HG03354 (cell line): Measurements from ENCODE around the gene REXO1.

ENCODE experiments used
- ATAC-seq: cut with Tn5 transposase; IDR thresholded peaks from one replicate; pipeline ENCODE4 v1.9.1; 2021; ENCODE audit warnings: mild to moderate bottlenecking; ENCODE audit not compliant: unreplicated experiment, poor library complexity, severe bottlenecking

Gene REXO1

DNA sequence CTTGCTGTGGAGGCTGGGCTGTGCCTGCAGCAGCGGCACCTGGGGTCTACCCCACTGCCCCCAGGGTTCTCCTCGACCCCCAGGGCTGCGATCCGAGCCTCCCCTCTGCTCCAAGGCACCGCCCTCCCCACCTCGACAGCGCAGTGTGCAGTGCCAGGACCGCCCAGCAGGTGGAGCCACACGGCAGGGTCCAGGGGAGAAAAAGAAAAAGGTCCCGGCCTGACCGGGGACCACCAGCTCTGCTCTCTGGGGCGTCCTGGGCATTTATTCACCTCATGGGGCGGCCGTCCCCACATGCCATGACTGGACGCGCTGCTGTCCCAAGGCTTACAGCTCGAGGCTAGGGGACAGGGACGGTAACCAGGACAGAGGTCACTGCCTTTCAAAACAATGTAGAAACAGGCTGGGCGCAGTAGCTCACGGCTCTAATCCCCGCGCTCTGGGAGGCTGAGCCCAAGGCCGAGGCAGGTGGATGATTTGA, 10.6 kb downstream of the REXO1 start:
- no peak for ATAC-seq

DNA sequence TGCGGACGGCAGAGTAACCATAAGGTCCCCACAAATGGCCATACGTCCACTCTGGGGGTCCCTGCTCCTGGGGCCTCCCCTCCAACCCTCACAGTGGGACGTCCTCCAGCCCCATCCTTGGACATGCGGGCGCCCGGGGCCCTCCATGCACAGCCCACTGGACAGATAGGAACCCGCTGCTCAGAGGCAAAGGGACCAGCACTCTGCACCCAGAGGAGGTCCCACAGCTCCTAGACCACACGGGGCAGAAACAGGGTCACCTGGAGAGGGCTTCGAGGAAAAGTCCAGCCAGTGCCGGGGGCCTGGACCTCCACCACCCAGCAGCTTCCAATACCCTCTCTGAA, 11.1 kb downstream of the REXO1 start:
- no peak for ATAC-seq

DNA sequence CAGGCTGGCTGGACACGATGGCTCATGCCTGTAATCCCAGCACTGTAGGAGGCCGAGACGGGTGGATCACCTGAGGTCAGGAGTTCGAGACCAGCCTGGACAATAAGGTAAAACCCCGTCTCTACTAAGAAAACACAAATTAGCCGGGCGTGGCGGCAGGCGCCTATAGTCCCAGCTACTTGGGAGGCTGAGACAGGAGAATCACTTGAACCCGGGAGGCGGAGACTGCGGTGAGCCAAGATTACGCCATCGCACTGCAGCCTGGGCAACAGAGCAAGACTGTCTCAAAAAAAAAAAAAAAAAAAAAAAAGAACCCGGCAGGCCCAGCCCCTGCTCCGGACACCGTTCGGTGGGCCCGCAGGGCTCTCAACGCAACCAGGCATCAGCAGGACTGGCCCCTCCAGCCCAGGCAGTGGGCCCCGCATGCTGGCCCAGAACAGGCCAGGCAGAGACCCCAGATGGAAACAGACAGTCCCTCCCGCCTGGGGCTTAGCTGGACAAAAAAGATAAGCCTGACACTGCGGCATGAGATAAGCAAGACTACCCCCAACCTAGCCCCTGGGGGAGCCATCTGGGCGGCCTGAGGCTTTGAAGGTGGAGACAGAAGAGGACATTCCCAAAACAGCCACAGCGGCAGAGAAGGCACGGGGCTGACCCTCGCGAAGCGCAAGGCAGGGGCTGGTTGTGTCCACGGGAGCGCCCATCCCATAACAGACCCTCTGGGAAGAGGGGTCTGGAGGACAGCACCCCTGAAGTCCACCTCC, 11.6 kb downstream of the REXO1 start:
- ATAC-seq = no peak

DNA sequence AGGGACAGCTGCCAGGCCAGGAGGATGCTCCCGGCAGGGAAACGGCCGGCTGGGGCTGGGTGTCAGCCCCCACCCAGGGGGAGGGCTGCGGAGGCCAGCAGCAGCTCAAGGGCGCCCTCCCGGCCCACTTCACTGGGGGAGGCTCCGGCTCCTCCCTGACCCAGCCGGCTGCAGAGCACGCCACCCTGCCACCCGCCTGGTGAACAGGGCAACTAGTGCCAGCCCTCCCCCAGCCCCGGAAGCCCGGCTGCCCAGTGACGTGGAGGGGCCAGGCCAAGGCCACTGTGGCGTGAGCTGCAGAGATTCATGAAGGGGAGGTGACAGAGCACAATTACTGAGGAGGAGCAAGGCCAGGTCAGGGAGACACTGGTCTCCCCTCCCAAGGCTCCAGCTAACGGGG, 14.7 kb downstream of the REXO1 start:
- ATAC-seq = no peak

DNA sequence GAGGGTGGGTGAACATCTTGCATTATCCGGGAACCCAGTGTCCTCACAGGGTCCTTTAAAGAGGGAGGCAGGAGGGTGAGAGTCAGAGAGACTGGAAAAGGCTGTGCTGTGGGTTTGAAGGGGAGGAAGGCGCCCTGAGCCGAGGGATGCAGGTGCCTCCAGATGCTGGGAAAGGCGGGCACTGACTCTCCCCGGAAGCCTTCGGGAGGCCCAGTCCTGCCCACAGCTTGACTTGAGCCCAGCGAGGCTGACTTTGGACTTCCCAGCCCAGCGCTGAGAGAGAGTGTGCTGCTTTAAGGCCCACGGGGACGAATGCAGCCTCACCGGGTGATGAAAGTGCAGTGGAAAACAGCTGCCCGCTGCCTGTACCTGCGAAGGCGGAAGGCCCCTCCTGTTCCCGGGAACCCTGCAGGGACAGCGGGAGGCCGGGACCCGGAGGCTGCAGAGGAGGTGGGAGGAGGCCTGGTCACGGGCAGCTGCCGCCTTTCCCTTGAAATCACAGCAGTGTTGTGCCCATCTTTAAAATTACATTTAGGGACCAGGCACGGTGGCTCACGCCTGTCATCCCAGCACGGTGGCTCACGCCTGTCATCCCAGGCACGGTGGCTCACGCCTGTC, 16.1 kb downstream of the REXO1 start:
- no peak for ATAC-seq

DNA sequence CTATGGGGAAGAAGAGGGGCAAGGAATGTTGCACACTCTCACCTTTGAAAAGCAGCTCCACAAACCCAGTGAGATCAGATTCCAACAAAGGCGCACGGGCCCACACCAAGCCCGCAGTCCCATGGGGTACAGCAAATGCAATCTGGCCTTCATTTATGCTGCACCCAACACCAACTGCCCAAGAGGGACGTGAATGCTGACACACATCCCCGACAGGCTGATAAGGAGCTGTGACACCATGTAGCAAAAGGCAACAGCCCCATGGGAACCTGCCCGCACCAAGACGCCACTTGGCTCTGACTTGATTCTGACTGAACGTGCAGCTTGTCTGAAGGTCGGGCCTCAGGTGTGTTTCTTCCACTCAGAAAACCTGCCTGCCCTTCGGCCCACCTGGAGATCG, 17.3 kb downstream of the REXO1 start:
- ATAC-seq = no peak

DNA sequence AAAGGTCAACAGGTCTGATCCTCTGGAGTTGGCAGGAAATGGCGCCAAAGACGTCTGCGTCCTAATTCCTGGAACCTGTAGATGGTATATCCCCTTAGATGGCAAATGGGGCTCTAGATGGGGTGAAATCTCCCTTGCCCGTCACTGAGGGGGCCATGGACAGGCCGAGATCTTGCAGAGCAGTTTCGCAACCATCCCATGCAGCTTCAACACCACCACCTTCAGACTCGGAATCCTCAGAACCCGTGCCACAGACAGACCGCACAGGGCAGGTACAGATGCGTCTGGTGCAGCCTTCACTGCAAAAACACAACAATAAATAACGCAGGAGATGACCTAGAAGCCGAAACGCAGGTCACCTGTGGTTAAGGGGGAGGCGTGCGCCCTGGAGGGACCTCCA, 17.7 kb downstream of the REXO1 start:
- no peak for ATAC-seq

DNA sequence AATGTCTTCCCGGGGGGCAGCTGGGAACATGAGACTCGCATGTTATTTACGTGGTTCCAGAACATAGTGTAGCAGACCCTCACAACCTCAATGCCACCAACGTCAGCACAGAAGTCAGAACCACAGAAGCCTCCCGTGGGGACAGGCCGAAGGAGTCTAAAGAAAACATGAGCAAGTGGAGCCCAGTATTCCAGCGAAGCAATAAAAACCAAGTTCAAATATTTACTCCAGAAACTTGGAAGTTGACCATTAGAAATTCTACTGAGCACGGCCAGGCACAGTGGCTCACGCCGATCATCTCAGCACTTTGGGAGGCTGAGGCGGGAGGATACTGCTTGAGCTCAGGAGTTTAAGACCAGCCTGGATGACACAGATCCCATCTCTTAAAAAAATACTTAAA, 18.3 kb downstream of the REXO1 start:
- no peak for ATAC-seq

DNA sequence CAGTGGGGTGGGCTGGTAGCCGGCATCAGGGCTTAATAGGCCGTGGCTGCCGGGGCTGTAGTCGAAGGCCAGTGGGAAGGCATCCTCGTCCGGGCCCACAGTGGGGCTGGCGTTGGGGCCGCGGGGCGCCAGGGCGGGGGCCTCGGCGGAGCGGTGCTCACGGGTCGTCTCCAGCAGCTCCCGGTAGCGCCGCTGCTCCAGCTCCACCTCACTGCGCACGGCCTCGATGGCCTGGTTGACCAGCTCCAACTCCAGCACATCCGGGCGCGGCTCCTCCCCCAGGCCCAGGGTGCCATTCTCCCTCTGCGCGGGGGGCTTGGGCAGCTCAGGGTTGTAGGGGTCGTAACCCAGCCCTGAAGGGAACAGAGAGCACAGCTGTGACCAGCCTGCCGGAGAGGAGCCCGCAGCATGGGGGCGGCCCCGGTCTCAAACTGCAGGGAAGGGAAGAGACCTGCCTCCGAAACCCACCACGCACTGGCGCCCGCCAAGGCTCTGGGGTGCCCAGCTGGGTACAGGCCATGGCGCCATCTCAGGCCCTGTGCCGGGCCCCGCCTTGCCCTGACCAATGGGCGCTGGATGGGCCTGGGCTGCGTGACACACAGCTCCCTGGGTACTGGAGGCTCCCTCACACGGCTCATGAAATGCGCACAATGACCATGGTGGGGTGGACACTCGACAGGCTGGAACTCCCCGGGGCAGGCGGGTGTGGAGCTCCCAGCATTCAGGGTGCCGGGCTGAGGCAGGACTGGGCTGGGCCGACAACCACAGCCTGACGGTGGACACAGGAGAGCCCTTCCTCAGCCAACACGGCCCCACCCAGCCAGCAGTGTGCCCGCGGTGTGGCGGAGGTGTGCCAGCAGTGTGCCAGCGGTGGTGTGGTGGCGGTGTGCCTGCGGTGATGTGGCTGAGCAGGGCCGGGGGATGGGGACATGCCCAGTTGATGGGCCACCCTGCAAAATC, 19.7 kb downstream of the REXO1 start:
- ATAC-seq = no peak

DNA sequence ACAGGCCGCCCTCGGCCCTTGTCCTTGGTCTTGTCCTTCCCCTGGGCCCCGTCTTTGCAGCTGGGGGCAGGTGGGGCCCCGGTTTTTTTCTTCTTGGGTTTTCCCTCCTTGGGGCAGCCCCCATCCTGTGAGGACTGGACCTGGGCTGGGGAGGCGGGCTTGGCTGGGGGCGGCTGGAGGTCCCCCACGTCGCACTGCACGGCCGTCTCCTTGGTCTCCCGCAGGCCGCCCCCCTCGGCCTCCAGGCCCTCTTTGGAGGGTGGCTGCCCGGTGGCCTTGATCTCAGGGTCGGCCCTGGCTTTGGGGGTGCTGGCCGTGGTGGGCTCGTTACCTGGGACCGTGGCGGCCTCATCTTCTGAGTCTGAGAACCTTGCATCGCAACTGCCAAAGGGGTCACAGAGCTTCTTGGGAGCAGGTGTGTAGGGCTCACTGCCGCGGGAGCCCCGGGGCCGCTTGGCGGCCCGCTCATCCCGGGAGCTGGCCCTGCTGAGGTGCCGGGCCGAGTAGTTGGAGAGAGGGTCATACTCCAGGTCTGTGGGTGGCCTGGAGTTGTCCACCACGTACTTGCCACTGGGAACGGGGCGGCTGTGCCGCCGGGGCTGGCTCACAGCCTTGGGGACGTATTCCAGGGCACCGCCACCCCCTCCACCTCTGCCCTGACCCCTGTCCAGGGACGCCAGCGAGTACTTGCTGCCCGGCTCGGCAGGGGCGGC, 20.6 kb downstream of the REXO1 start:
- ATAC-seq = no peak

DNA sequence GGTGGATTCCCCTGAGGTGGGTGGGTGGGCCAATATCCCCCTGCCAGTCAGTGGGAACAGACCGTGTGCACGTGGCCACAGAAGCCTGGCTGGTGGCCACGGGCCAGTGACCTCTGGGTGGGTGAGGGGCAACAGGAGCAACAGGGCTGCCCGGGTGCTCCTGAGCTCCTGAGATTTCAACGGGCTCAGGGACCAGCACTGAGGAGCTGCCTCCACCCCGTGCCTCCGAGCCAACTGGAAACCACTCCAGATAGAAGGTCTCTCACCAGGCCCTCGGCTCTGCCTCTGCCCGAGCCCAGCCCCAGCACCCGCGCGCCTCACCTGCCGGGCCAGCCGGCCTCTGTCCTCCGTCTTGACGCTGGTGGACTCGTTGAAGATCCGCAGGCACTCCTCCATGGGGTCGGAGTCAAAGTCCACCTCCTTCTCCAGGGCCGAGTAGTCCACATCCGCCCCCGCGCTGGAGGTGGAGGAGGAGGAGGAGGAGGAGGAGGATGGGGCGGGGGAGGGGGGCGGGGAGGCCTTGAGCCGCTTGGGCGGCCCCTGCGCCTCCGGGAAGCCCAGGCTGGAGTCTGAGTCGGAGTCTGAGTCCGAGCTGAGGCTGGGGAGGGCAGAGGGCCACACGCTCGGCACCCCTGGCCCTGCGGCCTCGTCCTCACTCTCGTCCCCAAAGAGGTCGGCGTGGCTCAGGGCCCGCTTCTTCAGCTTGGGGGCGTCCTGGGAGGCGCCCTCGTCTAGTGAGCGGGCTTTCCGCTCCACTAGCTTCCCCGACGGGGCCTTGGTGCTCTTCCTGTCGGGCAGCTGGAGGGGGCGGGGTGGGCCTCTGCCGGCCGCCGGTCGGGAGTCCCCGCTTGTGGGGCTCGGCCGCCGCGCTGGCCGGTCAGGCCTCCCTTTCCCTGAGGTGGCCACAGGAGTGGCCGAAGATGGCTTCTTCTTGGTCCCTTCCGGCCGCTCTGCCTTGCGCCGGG, 21.4 kb downstream of the REXO1 start:
- ATAC-seq = no peak

DNA sequence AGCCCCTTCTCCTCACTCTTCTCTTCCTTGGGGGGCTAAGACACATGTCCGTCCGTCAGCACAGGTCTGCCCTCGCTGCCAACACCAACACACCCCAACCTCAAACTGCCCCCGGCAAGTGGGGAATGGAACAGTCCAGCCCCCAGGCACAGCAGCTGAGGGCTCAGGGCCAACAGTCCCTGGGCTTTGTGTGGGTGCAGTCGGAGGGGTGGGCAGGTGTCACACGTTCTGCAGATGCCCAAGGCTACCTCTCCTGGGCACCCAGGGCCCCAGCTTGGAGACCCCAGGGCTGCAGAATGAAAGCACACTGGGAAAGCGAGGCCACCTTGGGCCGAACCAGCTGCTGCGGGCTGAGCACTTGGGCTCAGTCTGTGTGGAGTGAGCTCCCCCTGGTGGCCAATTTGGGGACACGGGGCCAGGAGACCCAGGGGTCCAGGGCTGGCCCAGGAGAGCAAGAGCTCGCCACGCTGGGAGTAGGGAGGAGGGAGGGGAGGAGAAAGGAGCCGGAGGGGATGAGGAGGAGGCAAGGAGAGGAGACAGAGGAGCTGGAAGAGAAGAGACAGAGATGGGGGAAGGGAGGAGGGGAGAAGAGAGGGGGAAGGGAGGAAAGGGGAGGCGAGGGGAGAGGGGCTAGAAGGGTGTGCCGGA, 22.2 kb downstream of the REXO1 start:
- no peak for ATAC-seq

DNA sequence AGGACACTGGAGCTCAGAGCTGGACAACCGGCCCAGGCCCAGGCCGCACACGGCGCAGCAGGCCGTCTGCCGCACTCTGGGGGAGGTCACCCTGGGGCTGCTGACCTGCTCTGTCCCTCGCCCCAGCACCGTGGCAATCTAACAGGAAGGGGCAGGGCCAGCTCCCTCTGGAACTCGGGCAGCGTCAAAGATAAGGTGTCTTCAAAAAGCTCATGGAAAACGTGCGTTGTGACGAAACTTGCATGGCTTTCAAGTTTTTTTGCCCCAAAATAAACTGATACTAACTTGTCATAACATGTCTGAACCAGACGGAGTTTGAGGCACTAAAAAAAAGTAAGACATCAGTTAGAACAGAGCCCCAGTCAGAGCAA, 24.0 kb downstream of the REXO1 start:
- ATAC-seq = no peak

DNA sequence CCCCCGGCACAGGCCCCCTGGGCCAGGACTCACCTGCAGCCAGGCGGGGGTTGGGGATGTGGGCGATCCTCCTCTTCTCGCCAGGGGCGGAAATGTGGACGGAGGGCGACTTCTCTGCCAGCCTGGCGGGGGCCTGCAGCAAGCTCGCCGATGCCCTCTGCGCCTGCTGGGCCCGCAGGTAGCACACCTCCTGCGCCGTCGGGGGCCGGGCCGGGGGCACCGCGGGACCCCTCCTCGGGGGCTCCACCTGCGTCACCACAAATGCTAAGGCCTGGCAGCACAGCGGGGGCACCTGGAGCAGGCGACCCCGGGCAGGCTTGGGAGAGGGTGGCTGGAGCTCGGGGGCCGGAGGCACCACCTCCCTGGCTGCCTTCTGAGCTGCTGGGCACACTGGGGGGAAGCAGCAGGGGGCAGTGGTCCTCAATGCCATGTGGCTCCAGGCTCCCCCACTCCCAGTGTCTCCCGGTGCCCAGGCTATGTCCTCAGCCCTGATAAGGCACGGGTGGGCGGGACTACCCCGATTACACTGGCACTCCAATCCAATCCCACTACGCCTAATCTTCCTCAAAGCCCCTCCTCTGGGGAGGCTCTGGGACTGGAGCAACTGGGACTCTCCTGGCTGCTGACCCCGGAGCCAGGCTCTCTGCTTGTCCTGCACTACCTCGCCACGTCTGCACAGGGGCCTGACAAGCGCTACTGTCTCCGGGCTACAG, 24.6 kb downstream of the REXO1 start:
- ATAC-seq = no peak

DNA sequence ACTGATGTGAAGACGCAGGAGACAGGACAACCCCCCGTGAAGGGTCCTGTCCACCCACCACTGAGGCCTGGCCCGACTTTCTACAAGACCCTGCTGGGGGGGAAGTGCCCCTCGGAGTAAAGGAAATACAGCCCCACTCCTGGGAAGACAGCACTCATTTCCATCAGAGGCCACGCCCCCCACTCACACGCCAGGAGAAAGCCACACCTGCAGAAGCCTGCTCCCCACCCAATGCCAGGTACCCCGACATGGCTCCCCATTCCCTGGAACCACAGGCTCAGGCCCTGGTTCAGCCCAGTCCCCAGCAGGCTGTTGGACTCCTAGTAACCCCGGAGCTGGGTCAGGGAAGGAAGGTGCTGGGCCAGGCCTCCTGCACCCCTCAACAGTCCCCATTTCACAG, 25.3 kb downstream of the REXO1 start:
- ATAC-seq = no peak

DNA sequence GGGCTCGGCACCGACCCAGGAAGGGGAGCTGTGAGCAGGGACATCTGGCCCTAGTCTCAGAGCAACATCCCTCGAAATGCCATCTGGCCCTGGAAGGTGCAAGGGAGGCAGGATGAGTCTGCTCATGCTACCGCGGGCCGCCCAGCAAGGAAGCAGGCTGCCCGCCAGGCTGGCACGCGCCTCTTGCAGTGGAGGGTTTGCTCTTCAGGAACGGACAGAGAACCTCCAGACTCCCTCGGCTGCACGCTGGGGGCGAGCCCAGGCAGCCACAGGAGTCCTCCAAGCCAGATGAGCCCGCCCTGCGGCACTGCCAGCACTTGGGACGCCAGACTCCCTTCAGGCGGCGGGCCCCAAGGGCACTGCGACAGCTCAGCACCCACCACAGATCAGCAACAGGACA, 26.1 kb downstream of the REXO1 start:
- ATAC-seq = no peak

DNA sequence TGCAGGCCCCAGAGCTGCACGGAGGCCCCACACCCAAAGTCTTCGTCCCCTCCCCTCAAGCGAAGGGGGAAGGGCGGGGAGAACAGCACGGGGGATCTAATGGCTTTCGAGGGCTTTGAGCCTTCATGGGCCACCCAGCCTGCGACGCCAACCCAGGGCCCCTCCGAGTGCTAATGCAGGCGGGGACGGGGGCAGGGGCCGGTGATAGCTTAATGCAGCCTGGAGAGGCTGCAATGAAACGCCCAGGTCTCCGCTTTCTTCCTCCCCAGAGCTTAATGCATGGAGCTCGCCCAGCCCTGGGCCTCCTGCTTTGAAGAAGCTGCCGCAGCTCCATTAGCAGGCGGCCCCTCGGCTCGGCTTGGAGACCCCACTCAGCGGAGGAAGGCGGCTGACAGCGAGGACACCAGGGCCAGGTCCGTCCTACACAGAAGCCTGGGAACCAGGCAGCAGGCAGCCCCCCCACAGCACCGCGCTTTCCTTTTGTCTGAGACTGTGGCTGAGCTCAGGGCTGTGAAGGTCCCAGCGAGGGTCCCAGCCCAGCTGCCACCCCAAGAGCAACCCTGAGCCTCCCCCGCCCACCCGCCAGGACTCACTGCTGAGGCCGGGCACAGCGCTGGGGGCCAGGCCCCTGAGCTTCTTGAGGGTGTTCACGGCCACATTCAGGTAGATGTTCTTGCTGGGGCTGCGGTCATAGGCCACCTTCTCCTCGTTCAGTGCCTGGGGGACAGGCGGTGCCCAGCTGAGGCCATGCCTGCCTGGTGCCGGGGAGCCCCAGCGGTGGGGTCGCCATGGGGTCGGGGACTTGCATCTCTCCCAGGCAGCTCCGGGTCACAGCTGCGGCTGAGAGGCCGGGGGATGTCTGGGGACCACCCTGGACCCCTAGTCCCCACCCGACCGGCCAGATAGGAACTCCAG, 28.7 kb downstream of the REXO1 start:
- no peak for ATAC-seq
